ENCODE results near the gene C2CD3.
"Not testable (repeated sequence)": the region's sequence is repeated elsewhere in the genome, so short reads cannot be mapped to it uniquely, and the experiment has no call there.

C2CD3 gene

GRCh38 chr11:74112877-74113276, 57.9 kb downstream of the C2CD3 start:
- H3K4me1 Mint-ChIP-seq: peaks cover 0 to 5% of the 10 kb centered on the region in 2 donors
- H3K27ac Mint-ChIP-seq: no peak overlapping the region
- H3K4me3 Mint-ChIP-seq: no peak overlapping the region
- ATAC-seq (replicated peaks) (no peak), DNase-seq (no peak)
- H3K9me3 Mint-ChIP-seq: peaks cover 4 to 6% of the 10 kb centered on the region in 2 donors
- no peaks in the 10 kb centered on the region for H3K27me3 Mint-ChIP-seq
- peaks cover 50 to 65% of the 10 kb centered on the region in 2 donors for H3K36me3 Mint-ChIP-seq

GRCh38 chr11:74106124-74106523, 64.7 kb downstream of the C2CD3 start:
- Mint-ChIP-seq H3K27ac (no peak overlapping the region), H3K4me3 (no peak overlapping the region), H3K36me3 (peaks cover 33 to 58% of the 10 kb centered on the region in 2 donors), H3K9me3 (no peaks in the 10 kb centered on the region), H3K4me1 (peaks cover 3 to 5% of the 10 kb centered on the region in 2 donors), H3K27me3 (no peaks in the 10 kb centered on the region)
- no peak for ATAC-seq (replicated peaks)
- DNase-seq: no peak

GRCh38 chr11:74102321-74102720, 68.5 kb downstream of the C2CD3 start:
- H3K27me3 Mint-ChIP-seq: no peaks in the 10 kb centered on the region
- DNase-seq (no peak), ATAC-seq (replicated peaks) (no peak)
- H3K36me3 Mint-ChIP-seq: peaks cover 37 to 69% of the 10 kb centered on the region in 2 donors
- no peak overlapping the region for H3K4me3 Mint-ChIP-seq
- H3K27ac Mint-ChIP-seq: no peak overlapping the region
- peaks cover 0 to 7% of the 10 kb centered on the region in 2 donors for H3K4me1 Mint-ChIP-seq
- no peaks in the 10 kb centered on the region for H3K9me3 Mint-ChIP-seq

- DNase-seq (no peak), ATAC-seq (replicated peaks) (no peak)
- Mint-ChIP-seq H3K4me1 (peaks cover 0 to 7% of the 10 kb centered on the region in 2 donors), H3K9me3 (no peaks in the 10 kb centered on the region), H3K36me3 (peaks cover 33 to 70% of the 10 kb centered on the region in 2 donors), H3K4me3 (no peak overlapping the region), H3K27me3 (no peaks in the 10 kb centered on the region), H3K27ac (no peak overlapping the region)
Observed at GRCh38 chr11:74100735-74101134, 70.1 kb downstream of the C2CD3 start.

GRCh38 chr11:74100231-74100630, 70.6 kb downstream of the C2CD3 start:
- ATAC-seq (replicated peaks): no peak
- Mint-ChIP-seq H3K27me3 (no peaks in the 10 kb centered on the region), H3K9me3 (no peaks in the 10 kb centered on the region), H3K27ac (no peak overlapping the region), H3K4me1 (peaks cover 0 to 7% of the 10 kb centered on the region in 2 donors), H3K4me3 (no peak overlapping the region), H3K36me3 (peaks cover 31 to 67% of the 10 kb centered on the region in 2 donors)
- DNase-seq: no peak

GRCh38 chr11:74097686-74098237, 73.0 kb downstream of the C2CD3 start:
- peaks cover 26 to 61% of the 10 kb centered on the region in 2 donors for H3K36me3 Mint-ChIP-seq
- DNase-seq (no peak), ATAC-seq (replicated peaks) (no peak)
- H3K9me3 Mint-ChIP-seq: no peaks in the 10 kb centered on the region
- no peaks in the 10 kb centered on the region for H3K27me3 Mint-ChIP-seq
- no peak overlapping the region for H3K4me3 Mint-ChIP-seq
- H3K27ac Mint-ChIP-seq: no peak overlapping the region
- peaks cover 0 to 7% of the 10 kb centered on the region in 2 donors for H3K4me1 Mint-ChIP-seq

- DNase-seq: no peak
- H3K27ac Mint-ChIP-seq: no peak overlapping the region
- H3K27me3 Mint-ChIP-seq: no peaks in the 10 kb centered on the region
- no peak overlapping the region for H3K4me3 Mint-ChIP-seq
- peaks cover 0 to 2% of the 10 kb centered on the region in 2 donors for H3K4me1 Mint-ChIP-seq
- ATAC-seq (replicated peaks): no peak
- no peaks in the 10 kb centered on the region for H3K9me3 Mint-ChIP-seq
- H3K36me3 Mint-ChIP-seq: peaks cover 15 to 40% of the 10 kb centered on the region in 2 donors
Observed at GRCh38 chr11:74094393-74094792, 76.4 kb downstream of the C2CD3 start.

GRCh38 chr11:74092425-74092824, 78.4 kb downstream of the C2CD3 start:
- Mint-ChIP-seq H3K4me1 (no peaks in the 10 kb centered on the region), H3K27me3 (no peaks in the 10 kb centered on the region), H3K27ac (no peak overlapping the region), H3K36me3 (peaks cover 9 to 36% of the 10 kb centered on the region in 2 donors), H3K4me3 (no peak overlapping the region), H3K9me3 (no peaks in the 10 kb centered on the region)
- ATAC-seq (replicated peaks) (no peak), DNase-seq (no peak)

- DNase-seq (no peak), ATAC-seq (replicated peaks) (no peak)
- H3K27me3 Mint-ChIP-seq: no peaks in the 10 kb centered on the region
- no peaks in the 10 kb centered on the region for H3K4me1 Mint-ChIP-seq
- H3K4me3 Mint-ChIP-seq: no peak overlapping the region
- H3K36me3 Mint-ChIP-seq: peaks cover 9 to 29% of the 10 kb centered on the region in 2 donors
- H3K9me3 Mint-ChIP-seq: no peaks in the 10 kb centered on the region
- no peak overlapping the region for H3K27ac Mint-ChIP-seq
Observed at GRCh38 chr11:74091549-74091948, 79.3 kb downstream of the C2CD3 start.

GRCh38 chr11:74090701-74091100, 80.1 kb downstream of the C2CD3 start:
- ATAC-seq (replicated peaks) (no peak), DNase-seq (no peak)
- Mint-ChIP-seq H3K27ac (no peak overlapping the region), H3K4me1 (no peaks in the 10 kb centered on the region), H3K4me3 (no peak overlapping the region), H3K27me3 (no peaks in the 10 kb centered on the region), H3K36me3 (peaks cover 6 to 33% of the 10 kb centered on the region in 2 donors), H3K9me3 (no peaks in the 10 kb centered on the region)

GRCh38 chr11:74086242-74086884, 84.4 kb downstream of the C2CD3 start:
- Mint-ChIP-seq H3K36me3 (peaks cover 23 to 55% of the 10 kb centered on the region in 2 donors), H3K4me3 (no peak overlapping the region), H3K9me3 (no peaks in the 10 kb centered on the region), H3K27ac (no peak overlapping the region), H3K27me3 (no peaks in the 10 kb centered on the region), H3K4me1 (no peaks in the 10 kb centered on the region)
- no peak for DNase-seq
- ATAC-seq (replicated peaks): no peak

- Mint-ChIP-seq H3K27ac (no peak overlapping the region), H3K27me3 (no peaks in the 10 kb centered on the region), H3K9me3 (no peaks in the 10 kb centered on the region), H3K4me1 (no peaks in the 10 kb centered on the region), H3K36me3 (peaks cover 23 to 57% of the 10 kb centered on the region in 2 donors), H3K4me3 (no peak overlapping the region)
- no peak for ATAC-seq (replicated peaks)
- no peak for DNase-seq
Observed at GRCh38 chr11:74085542-74085892, 85.3 kb downstream of the C2CD3 start.

- Mint-ChIP-seq H3K4me3 (no peak overlapping the region), H3K36me3 (peaks cover 23 to 57% of the 10 kb centered on the region in 2 donors), H3K27me3 (no peaks in the 10 kb centered on the region), H3K9me3 (no peaks in the 10 kb centered on the region), H3K27ac (no peak overlapping the region), H3K4me1 (no peaks in the 10 kb centered on the region)
- DNase-seq (no peak), ATAC-seq (replicated peaks) (no peak)
Observed at GRCh38 chr11:74084796-74085541, 85.8 kb downstream of the C2CD3 start.

- H3K36me3 Mint-ChIP-seq: peaks cover 25 to 60% of the 10 kb centered on the region in 2 donors
- H3K4me1 Mint-ChIP-seq; H3K9me3 Mint-ChIP-seq; H3K4me3 Mint-ChIP-seq; H3K27me3 Mint-ChIP-seq; H3K27ac Mint-ChIP-seq; ATAC-seq (replicated peaks); DNase-seq: not testable (repeated sequence)
Observed at GRCh38 chr11:74083927-74084326, 86.9 kb downstream of the C2CD3 start.

GRCh38 chr11:74081428-74081827, 89.4 kb downstream of the C2CD3 start:
- Mint-ChIP-seq H3K36me3 (peaks cover 40 to 65% of the 10 kb centered on the region in 2 donors), H3K4me1 (no peaks in the 10 kb centered on the region), H3K27ac (no peak overlapping the region), H3K27me3 (no peaks in the 10 kb centered on the region), H3K9me3 (no peaks in the 10 kb centered on the region), H3K4me3 (no peak overlapping the region)
- ATAC-seq (replicated peaks) (no peak), DNase-seq (no peak)

All from stimulated activated naive B cell treated with anti-CD40 and anti-IgM and Interleukin-4, amounts not matched to agents 10 μg/mL and 1 μg/mL and 100 μg/mL, for 72 hours (primary cell).